Nephron progenitor cell (in vitro differentiated cells): Measurements from ENCODE around the gene IFITM5.

Experiments used
- DNase-seq: peaks from one replicate; pipeline ENCODE4 v3.0.0; 2021
- H3K27ac Mint-ChIP-seq: 2 replicates; pipeline ENCODE4 v1.8.0; 2021; ENCODE audit warnings: mild to moderate bottlenecking, moderate library complexity, mixed read lengths
- H3K27me3 Mint-ChIP-seq: 2 replicates; pipeline ENCODE4 v1.8.0; 2021; ENCODE audit warnings: mild to moderate bottlenecking, low read depth, mixed read lengths; ENCODE audit not compliant: poor library complexity
- H3K36me3 Mint-ChIP-seq: 2 replicates; pipeline ENCODE4 v1.8.0; 2021; ENCODE audit warnings: low read depth, mixed read lengths
- H3K4me1 Mint-ChIP-seq: 2 replicates; pipeline ENCODE4 v1.8.0; 2021; ENCODE audit warnings: mixed read lengths
- H3K4me3 Mint-ChIP-seq: 2 replicates; pipeline ENCODE4 v1.8.0; 2021; ENCODE audit warnings: mild to moderate bottlenecking, moderate library complexity, mixed read lengths
- H3K9me3 Mint-ChIP-seq: 2 replicates; pipeline ENCODE4 v1.8.0; 2021; ENCODE audit warnings: mild to moderate bottlenecking, moderate library complexity, mixed read lengths
- CTCF ChIP-seq: fragments of 200-600 bp; sonication (generic); IDR thresholded peaks from 2 replicates; pipeline ENCODE4 v1.5.0; 2021; ENCODE audit warnings: antibody characterized with exemption

IFITM5 gene

GRCh38 chr11:280706-281485 is 18.4 kb downstream of the IFITM5 start:
- Mint-ChIP-seq H3K4me3 (no peak overlapping the region), H3K9me3 (peaks cover 20% of the 10 kb centered on the region), H3K36me3 (peaks cover 3% of the 10 kb centered on the region), H3K4me1 (peaks cover 51% of the 10 kb centered on the region), H3K27ac (no peak overlapping the region), H3K27me3 (peaks cover 2% of the 10 kb centered on the region)
- TF ChIP-seq CTCF, result no peak
- DNase-seq, result no peak

GRCh38 chr11:279966-280705 is 19.2 kb downstream of the IFITM5 start:
- peaks cover 44% of the 10 kb centered on the region for H3K4me1 Mint-ChIP-seq
- H3K27me3 Mint-ChIP-seq, result peaks cover 2% of the 10 kb centered on the region
- H3K9me3 Mint-ChIP-seq, result peaks cover 25% of the 10 kb centered on the region
- DNase-seq, result no peak
- H3K27ac Mint-ChIP-seq, result no peak overlapping the region
- H3K36me3 Mint-ChIP-seq, result peaks cover 3% of the 10 kb centered on the region
- H3K4me3 Mint-ChIP-seq, result no peak overlapping the region
- no peak for TF ChIP-seq CTCF

GRCh38 chr11:279040-279965 is 20.0 kb downstream of the IFITM5 start:
- H3K4me3 Mint-ChIP-seq, result no peak overlapping the region
- TF ChIP-seq CTCF, result no peak
- peaks cover 29% of the 10 kb centered on the region for H3K9me3 Mint-ChIP-seq
- peaks cover 3% of the 10 kb centered on the region for H3K36me3 Mint-ChIP-seq
- H3K4me1 Mint-ChIP-seq, result peaks cover 39% of the 10 kb centered on the region
- DNase-seq, result no peak
- H3K27me3 Mint-ChIP-seq, result peaks cover 2% of the 10 kb centered on the region
- no peak overlapping the region for H3K27ac Mint-ChIP-seq

GRCh38 chr11:278001-278951 is 21.1 kb downstream of the IFITM5 start, which contains the start of gene NLRP6:
Gene NLRP6 (plus strand): TSS chr11:278407. CDS start chr11:278570, 163 bp downstream.
- Mint-ChIP-seq H3K4me3 (no peak within 1 kb of the TSS), H3K27ac (no peak within 1 kb of the TSS), H3K9me3 (peaks cover 29% of the 10 kb centered on the region), H3K27me3 (peaks cover 2% of the 10 kb centered on the region), H3K36me3 (peaks cover 3% of the 10 kb centered on the region), H3K4me1 (peaks cover 30% of the 10 kb centered on the region)
- TF ChIP-seq CTCF, result no peak
- DNase-seq, result no peak

- no peak for TF ChIP-seq CTCF
- Mint-ChIP-seq H3K4me3 (no peak overlapping the region), H3K27me3 (peaks cover 12% of the 10 kb centered on the region), H3K9me3 (peaks cover 29% of the 10 kb centered on the region), H3K27ac (no peak overlapping the region), H3K4me1 (peaks cover 21% of the 10 kb centered on the region), H3K36me3 (peaks cover 3% of the 10 kb centered on the region)
- no peak for DNase-seq
Observed at GRCh38 chr11:276219-276618, 23.1 kb downstream of the IFITM5 start.
